Osteoblast (primary cell): ENCODE measurements around the gene ITGB5. TPM values are rescaled to one million over a fixed set of nuclear protein-coding genes. Genes with fewer than 3 reads are reported as not detected.

Experiments
- DNase-seq: peaks from one replicate; pipeline ENCODE4 v3.0.0; 2011; ENCODE audit warnings: low spot score, mixed read lengths; ENCODE audit not compliant: insufficient read length; ENCODE audit errors: missing footprints
- H2AFZ ChIP-seq: 2 replicates; pipeline ENCODE4 v1.6.0; 2011; ENCODE audit warnings: mild to moderate bottlenecking, low read length
- H3K27ac ChIP-seq: 2 replicates; pipeline ENCODE4 v1.5.1; 2011; ENCODE audit warnings: mild to moderate bottlenecking, low read depth, low read length, moderate library complexity
- H3K27me3 ChIP-seq: 2 replicates; pipeline ENCODE4 v1.6.0; 2012; ENCODE audit warnings: mild to moderate bottlenecking, control low read depth, inconsistent platforms, low read length, moderate library complexity; ENCODE audit not compliant: insufficient read depth
- H3K36me3 ChIP-seq: 2 replicates; pipeline ENCODE4 v1.5.1; 2011; ENCODE audit warnings: mild to moderate bottlenecking, low read length, control low read depth, moderate library complexity; ENCODE audit not compliant: insufficient read depth
- H3K4me1 ChIP-seq: 2 replicates; pipeline ENCODE4 v1.5.1; 2011; ENCODE audit warnings: mild to moderate bottlenecking, low read length, control low read depth, moderate library complexity; ENCODE audit not compliant: insufficient read depth
- H3K4me2 ChIP-seq: 2 replicates; pipeline ENCODE4 v1.6.0; 2011; ENCODE audit warnings: mild to moderate bottlenecking, low read length; ENCODE audit not compliant: insufficient read depth
- H3K4me3 ChIP-seq: fragments of 200-600 bp; sonication (generic); 3 replicates; pipeline ENCODE4 v1.5.1; 2012; ENCODE audit warnings: mild to moderate bottlenecking, low read length, inconsistent platforms; ENCODE audit not compliant: insufficient read depth
- H3K79me2 ChIP-seq: 2 replicates; pipeline ENCODE4 v1.6.0; 2012; ENCODE audit warnings: mild to moderate bottlenecking, low read length, control low read depth, inconsistent platforms; ENCODE audit not compliant: insufficient read depth
- H3K9me3 ChIP-seq: 2 replicates; pipeline ENCODE4 v1.5.1; 2011; ENCODE audit warnings: low read depth, low read length, control low read depth
- H4K20me1 ChIP-seq: 2 replicates; pipeline ENCODE4 v1.6.0; 2012; ENCODE audit warnings: mild to moderate bottlenecking, low read length, control low read depth; ENCODE audit not compliant: insufficient read depth
- total RNA-seq: library from RNA; depleted of rRNA; stranded (reverse); fragments of >200 nt; gene quantifications from 2 replicates; pipeline ENCODE4 v1.2.3, GENCODE V29; 2012
- TF ChIP-seq, protein P1 (sequence below): IDR thresholded peaks from 2 replicates; pipeline ENCODE4 v1.5.1; 2011; ENCODE audit warnings: mild to moderate bottlenecking, low read depth, low read length, moderate library complexity; ENCODE audit errors: extremely low read depth

ITGB5 gene
- total RNA-seq, 1 donor, result 433 TPM

DNA sequence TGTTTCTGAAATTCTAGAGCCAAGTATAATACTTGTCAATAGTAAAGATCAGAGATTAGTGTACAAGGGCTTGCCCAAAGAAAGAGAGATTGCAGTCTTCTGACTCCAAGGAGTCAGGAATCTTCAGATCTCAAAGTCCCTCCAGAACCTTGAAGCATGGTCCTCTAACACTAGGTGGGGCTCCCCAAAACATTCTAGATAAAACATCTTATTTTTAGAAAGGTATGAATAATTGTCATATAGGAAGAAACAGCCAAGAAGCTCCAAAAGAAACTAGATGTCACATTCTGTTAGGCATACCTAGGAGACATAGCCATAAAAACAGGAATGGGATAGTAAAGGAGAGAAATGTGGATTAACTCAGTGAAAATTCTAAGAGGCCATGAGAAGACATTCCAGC lies 36.7 kb upstream of the ITGB5 start:
- H4K20me1 ChIP-seq, result no peaks in the 10 kb centered on the region
- H3K27me3 ChIP-seq, result no peaks in the 10 kb centered on the region
- H3K79me2 ChIP-seq, result no peaks in the 10 kb centered on the region
- H3K4me2 ChIP-seq, result no peak overlapping the region
- H3K36me3 ChIP-seq, result no peaks in the 10 kb centered on the region
- no peak overlapping the region for H3K4me3 ChIP-seq
- no peak for DNase-seq
- no peak overlapping the region for H3K27ac ChIP-seq
- no peaks in the 10 kb centered on the region for H3K9me3 ChIP-seq
- TF ChIP-seq, protein P1, sequence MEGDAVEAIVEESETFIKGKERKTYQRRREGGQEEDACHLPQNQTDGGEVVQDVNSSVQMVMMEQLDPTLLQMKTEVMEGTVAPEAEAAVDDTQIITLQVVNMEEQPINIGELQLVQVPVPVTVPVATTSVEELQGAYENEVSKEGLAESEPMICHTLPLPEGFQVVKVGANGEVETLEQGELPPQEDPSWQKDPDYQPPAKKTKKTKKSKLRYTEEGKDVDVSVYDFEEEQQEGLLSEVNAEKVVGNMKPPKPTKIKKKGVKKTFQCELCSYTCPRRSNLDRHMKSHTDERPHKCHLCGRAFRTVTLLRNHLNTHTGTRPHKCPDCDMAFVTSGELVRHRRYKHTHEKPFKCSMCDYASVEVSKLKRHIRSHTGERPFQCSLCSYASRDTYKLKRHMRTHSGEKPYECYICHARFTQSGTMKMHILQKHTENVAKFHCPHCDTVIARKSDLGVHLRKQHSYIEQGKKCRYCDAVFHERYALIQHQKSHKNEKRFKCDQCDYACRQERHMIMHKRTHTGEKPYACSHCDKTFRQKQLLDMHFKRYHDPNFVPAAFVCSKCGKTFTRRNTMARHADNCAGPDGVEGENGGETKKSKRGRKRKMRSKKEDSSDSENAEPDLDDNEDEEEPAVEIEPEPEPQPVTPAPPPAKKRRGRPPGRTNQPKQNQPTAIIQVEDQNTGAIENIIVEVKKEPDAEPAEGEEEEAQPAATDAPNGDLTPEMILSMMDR, result peak; percentile 42
- H2AFZ ChIP-seq, result no peak overlapping the region
- H3K4me1 ChIP-seq, result no peaks in the 10 kb centered on the region

DNA sequence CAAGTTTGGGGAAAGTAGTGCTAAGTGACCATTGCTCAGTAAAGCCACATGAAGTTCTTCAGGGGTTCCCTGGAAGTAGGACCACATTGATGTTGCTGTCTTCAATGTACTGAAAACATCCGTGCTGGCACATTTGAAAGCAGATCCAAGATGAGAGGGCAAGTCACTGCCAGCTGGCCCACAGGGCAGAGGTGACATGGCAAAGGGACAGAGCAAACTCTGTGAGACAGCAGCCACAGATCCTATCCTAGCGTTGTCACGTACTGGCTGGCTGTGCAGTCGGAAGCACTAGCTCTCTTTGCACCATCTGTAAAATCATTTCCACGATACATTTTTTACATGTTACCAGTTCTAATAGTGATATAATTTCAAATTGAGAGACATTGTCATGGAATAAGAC lies 33.6 kb upstream of the ITGB5 start:
- TF ChIP-seq, protein P1, result no peak
- Histone ChIP-seq H2AFZ (no peak overlapping the region), H3K27me3 (no peaks in the 10 kb centered on the region), H3K27ac (no peak overlapping the region), H4K20me1 (no peaks in the 10 kb centered on the region), H3K9me3 (no peaks in the 10 kb centered on the region), H3K4me3 (no peak overlapping the region), H3K36me3 (no peaks in the 10 kb centered on the region), H3K4me2 (no peak overlapping the region), H3K79me2 (no peaks in the 10 kb centered on the region), H3K4me1 (no peaks in the 10 kb centered on the region)
- no peak for DNase-seq

DNA sequence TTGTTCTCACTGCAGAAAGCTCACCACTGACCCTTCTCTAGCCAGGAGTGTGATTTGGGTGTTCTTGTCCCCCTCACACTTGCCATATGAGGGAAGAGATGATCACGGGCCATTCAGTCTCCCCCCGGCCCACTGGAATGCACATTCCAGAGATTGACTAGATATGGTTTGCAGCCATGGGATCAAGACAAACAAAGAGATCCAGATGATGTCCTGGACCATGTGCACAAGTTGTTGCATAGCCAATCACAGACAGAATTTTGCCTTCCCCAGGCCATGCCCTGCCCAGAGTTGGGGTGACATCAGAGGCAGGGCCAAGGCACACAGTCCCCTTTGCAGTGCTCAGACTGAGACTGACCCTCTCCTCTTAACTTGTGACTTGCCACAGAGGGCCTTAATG lies 32.6 kb upstream of the ITGB5 start:
- Histone ChIP-seq H3K36me3 (no peaks in the 10 kb centered on the region), H3K27me3 (no peaks in the 10 kb centered on the region), H3K4me2 (no peak overlapping the region), H3K4me1 (no peaks in the 10 kb centered on the region), H4K20me1 (no peaks in the 10 kb centered on the region), H2AFZ (no peak overlapping the region), H3K9me3 (no peaks in the 10 kb centered on the region), H3K4me3 (no peak overlapping the region), H3K79me2 (no peaks in the 10 kb centered on the region), H3K27ac (no peak overlapping the region)
- no peak for DNase-seq
- TF ChIP-seq, protein P1, result no peak

DNA sequence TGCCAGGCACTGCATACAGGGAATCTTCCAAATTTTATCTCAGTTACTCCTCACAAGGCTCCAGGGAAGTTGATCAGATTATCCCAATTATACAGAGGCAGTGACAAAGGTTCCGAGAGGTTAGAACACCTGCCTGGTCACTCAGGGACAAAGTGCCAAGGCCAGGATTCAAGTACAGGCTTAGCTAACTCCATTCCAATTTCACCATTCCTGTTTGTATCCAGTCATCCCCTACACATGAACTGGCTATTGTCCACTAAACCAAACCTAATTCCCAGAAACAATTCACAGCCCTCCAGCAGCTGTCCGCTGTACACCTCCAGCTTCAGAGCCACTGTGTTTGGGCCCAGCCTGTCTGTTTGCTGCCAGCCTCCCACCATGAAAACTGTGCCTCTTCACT lies 31.4 kb upstream of the ITGB5 start:
- H3K27me3 ChIP-seq, result no peaks in the 10 kb centered on the region
- H3K79me2 ChIP-seq, result no peaks in the 10 kb centered on the region
- H3K4me2 ChIP-seq, result no peak overlapping the region
- H3K4me1 ChIP-seq, result no peaks in the 10 kb centered on the region
- H2AFZ ChIP-seq, result no peak overlapping the region
- DNase-seq, result no peak
- no peak overlapping the region for H3K4me3 ChIP-seq
- no peaks in the 10 kb centered on the region for H3K36me3 ChIP-seq
- no peak overlapping the region for H3K27ac ChIP-seq
- TF ChIP-seq, protein P1, result no peak
- no peaks in the 10 kb centered on the region for H3K9me3 ChIP-seq
- H4K20me1 ChIP-seq, result no peaks in the 10 kb centered on the region
